ENCODE measurements around the gene TRIM58.

Gene TRIM58, protein sequence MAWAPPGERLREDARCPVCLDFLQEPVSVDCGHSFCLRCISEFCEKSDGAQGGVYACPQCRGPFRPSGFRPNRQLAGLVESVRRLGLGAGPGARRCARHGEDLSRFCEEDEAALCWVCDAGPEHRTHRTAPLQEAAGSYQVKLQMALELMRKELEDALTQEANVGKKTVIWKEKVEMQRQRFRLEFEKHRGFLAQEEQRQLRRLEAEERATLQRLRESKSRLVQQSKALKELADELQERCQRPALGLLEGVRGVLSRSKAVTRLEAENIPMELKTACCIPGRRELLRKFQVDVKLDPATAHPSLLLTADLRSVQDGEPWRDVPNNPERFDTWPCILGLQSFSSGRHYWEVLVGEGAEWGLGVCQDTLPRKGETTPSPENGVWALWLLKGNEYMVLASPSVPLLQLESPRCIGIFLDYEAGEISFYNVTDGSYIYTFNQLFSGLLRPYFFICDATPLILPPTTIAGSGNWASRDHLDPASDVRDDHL

GRCh38 chr1:247857069-247857984 is at the start of gene TRIM58:
Gene TRIM58, plus strand, starts transcription at chr1:247857187. Its CDS starts 60 bp downstream, at chr1:247857247.
- peak; percentile 1 to 59 for DNase-seq

- no peak for DNase-seq
Measured at GRCh38 chr1:247812637-247813036, 44.4 kb upstream of the TRIM58 start.

DNA sequence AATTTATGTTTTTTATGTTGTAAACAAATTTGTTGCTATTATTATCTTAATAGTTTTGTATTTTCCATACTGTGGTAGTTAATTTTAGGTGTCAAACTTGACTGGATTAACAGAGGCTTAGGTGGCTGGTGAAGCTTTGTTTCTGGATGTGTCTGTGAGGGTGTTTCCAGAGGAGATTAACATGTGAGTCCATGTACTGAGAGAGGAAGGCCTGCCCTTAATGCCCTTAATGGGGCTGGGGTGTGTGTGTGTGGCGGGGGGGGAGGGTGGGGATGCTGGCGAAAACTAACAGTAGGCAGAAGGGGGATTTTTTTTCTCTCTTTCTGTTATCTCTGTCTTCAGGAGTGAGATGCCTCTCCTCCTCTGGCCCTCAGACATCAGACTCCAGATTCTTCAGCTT is 34.9 kb upstream of the TRIM58 start:
- DNase-seq = no peak

DNA sequence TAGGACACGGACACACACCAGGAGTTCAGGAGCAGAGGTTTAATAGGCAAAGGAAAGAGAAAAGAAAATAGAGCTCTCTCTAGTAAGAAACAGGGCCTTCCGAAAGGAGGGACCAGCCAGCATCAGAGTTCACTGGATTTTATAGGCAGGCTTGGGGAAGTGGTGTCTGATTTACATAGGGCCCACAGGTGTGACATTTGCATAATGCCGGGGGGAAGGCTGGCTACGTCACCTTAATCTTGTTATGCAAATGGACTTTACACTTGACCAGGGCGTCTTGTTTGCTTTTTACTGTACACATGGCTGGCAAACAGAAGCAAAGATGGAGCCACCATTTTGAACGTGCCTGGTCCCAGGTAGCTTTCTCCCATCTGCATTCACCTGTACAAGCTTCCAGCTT is 33.0 kb upstream of the TRIM58 start, which contains the start of gene OR14A16:
Gene OR14A16, minus strand, starts transcription at position 97 of the 400 bp plus-strand sequence. CDS start 8,390 bp downstream, outside the sequence.
- peak; percentile 91 to 92 for DNase-seq

- no peak for DNase-seq
Measured at GRCh38 chr1:247825362-247825761, 31.6 kb upstream of the TRIM58 start.

- DNase-seq = no peak
Measured at GRCh38 chr1:247829656-247830055, 27.3 kb upstream of the TRIM58 start.

DNA sequence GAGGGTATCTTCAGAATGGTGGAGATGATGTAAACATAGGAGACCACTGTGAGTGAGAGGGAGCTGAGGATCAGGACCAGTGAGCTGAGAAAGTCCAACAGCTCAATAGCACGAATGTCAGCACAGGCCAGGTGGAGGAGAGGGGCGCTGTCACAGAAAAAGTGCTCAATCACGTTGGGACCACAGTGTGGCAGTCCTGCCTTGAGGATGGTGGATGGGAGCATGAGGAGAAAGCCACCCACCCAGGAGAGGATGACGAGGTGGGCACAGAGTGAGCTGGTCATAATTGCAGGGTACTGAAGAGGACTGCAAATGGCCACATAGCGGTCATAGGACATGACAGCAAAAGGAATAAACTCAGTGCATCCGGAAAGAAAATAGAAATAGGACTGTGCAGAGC is 23.4 kb upstream of the TRIM58 start:
- DNase-seq = no peak

DNA sequence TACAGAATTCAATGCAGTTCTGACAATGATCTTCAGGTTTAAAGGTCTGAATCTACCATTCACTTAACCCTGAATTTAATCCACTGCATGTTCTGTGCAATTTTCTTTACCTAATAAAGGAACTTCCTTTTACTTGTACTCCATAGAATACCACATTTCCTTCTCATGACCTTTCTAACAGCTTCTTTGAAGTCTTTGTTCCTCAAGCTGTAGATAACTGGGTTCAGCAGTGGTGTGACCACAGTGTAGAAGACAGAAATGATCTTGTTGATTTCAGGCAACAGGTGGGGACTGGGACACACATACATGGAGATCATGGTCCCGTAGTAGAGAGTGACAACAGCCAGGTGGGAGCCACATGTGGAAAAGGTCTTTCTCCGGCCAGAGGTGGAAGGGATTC is 16.2 kb upstream of the TRIM58 start:
- no peak for DNase-seq

GRCh38 chr1:247841796-247842195 is 15.2 kb upstream of the TRIM58 start, which contains the start of gene OR11L1:
Gene OR11L1, minus strand, starts transcription at chr1:247841896. Its CDS starts 0 bp downstream, at chr1:247841896.
- DNase-seq = no peak

- no peak for DNase-seq
Measured at GRCh38 chr1:247843411-247843810, 13.6 kb upstream of the TRIM58 start.

GRCh38 chr1:247845011-247845692 is 11.8 kb upstream of the TRIM58 start:
- no peak for DNase-seq

DNA sequence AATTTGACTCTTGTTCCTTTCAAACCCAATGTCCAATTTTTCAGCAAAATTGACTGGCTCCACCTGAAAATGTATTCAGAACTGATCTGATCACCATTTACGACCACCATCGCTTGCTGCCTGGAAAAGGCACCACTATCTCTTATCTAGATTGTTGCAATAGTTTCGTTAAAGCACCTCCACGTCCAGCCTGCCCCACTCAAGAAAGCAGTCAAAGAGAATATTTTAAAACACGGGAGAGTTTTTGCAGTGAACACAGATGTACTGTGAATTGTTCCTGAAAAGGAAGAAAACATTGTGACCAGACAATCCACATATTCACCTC is 11.3 kb upstream of the TRIM58 start:
- DNase-seq = no peak

DNA sequence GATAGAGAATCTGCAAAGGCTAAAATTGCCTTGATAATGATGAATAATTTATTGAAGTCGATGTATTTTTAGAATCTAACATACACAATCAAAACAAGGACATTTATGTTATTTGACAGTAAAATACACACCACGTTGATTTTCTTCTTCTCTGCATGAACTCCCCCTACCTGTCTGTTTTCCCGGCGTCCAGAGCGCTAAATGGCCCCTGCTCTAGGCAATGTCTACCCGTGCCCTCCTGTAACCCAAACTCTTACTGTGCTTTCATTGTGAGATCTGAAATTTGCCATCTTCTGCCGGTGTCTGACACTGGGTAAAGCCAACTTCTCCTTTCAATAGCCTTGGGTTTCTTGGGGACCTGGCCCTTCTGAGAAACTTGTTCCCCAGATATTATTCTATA is 8.6 kb upstream of the TRIM58 start:
- DNase-seq = no peak

DNA sequence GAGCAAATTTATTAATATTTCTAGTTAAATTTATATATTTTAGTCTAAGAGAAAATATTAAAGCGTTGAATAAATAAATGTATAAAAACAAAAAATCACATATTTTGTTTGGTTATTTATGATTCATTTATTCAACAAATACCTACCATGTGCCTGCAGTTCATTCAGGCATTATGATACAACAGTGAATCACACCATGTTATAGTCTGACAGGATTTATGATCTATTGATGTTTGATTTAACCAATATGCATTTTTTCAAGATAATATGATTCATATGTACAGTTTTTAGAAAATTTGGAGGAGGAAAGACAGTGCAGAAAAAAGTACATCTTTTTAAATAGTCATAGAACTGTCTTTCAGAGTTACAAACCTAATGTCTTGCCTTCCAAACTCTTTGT is 7.4 kb upstream of the TRIM58 start:
- no peak for DNase-seq

DNA sequence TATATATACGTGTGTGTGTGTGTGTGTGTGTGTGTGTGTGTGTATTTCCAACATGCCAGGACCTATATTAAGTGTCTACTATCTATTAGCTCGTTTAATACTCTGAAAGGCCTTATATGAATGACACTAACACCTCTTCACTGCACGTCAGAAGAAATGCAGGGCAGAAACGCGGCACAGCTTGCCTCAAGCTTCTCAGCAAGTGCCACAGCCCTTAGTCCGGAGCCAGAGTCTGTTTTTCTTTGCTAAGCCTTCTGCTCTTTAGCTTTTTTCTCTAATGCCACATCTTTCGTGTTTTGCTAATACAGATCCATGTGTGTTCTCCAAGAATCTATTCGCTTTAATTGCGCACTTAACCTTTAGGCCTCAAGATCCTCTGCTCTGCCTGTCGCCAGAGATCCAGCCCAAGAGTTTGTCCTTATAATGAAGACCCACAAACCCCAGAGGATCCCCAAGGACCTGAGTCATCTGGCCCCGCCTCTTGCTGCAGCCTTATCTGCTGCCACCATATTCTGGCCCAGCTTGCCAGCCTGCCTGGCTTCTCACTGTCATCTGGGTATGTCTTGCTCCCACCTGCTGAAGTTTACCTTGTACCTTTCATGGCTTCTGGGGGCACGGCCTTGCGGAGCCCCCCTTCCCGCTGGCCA is 2.0 kb upstream of the TRIM58 start:
- DNase-seq = no peak

DNA sequence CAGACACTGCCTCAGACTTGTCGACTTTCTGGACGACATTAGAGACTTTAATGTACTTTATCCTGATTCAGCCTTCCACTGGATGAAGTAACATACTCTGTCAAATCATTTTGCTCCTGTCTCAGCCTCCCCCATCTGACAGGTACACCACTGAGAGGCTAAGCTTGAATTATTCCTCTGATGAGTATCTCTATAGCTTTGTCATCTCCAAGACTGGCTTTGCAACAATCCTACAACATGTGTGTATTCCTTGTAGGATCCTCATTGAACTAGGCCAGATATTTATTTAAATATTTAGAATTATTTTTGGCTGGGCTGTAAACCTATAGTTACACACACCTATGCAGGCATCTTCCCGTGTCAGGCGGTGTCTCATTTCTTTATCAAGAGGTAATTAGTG is 1.1 kb upstream of the TRIM58 start:
- no peak for DNase-seq

DNA sequence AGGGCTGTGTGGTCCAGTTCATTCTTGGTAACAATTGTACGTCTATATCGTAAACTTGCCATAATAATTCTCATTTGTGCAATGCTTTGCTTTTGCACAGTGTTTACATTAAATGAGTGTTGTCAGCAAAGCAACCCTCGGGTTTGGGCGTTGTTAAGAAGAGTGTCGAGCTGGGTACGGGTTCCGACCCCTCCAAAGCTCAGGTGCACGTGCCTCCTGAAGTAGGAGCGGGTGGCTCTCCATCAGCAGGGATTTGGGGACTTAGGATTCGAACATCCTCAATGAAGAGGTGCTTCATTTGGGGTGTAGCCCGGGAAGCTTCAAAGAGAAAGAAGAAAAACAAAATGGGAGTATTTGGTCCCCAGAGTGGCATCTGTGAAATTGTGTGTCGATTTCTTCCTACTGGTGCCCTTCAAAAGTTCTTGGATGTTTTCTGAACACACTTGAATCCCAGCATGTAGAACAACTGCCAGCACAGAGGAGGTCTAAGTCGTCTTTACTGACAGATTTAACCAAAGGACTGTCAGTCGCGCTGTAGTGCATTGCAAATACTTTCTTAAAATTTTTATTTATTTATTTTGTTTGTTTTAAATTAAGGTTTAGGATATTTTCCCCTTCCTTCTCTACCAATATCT is 1.1 kb downstream of the TRIM58 start:
- DNase-seq = peak in 1 of 2 experiments; percentile 29

DNA sequence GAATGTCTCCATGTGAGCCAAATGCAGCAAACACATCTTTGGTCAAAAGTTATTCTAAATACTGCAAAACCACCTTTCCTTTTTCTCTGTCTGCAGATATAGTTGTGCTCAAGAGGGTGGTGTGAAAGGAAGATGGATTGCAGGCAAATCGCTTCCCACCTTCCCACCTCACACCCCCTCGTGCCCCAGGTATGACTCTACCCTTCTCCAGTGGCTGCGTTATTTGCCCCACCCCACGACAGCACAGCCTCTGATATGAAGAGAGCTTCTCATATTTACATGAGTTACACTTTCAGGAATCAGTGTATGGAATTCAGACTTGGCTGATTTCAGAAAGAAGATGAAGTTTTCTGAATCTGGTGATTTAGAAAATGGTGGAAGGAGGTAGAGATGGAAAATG is 5.8 kb downstream of the TRIM58 start:
- DNase-seq = no peak

- no peak for DNase-seq
Measured at GRCh38 chr1:247864644-247865043, 7.7 kb downstream of the TRIM58 start.

- no peak for DNase-seq
Measured at GRCh38 chr1:247865416-247865815, 8.4 kb downstream of the TRIM58 start.

DNA sequence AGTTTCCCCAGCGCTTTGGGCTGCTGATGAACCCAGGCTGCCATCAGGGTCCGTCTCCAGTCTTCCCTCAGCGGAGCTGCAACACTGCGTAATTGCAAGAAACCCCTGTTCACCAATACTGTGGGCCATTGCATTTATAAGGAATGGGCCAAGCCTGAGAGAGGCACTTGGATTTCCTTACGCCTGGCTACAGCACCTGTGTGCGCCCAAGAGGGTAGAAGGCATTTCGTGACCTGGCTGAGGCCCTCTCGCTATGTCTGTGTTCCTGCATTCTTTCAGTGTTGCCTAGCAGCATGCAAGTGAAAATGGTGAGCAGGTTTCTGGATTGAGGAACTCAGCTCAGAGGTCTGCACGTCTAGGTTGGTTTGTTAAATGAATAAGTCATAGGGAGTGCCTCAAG is 26.4 kb downstream of the TRIM58 start:
- DNase-seq = no peak

DNA sequence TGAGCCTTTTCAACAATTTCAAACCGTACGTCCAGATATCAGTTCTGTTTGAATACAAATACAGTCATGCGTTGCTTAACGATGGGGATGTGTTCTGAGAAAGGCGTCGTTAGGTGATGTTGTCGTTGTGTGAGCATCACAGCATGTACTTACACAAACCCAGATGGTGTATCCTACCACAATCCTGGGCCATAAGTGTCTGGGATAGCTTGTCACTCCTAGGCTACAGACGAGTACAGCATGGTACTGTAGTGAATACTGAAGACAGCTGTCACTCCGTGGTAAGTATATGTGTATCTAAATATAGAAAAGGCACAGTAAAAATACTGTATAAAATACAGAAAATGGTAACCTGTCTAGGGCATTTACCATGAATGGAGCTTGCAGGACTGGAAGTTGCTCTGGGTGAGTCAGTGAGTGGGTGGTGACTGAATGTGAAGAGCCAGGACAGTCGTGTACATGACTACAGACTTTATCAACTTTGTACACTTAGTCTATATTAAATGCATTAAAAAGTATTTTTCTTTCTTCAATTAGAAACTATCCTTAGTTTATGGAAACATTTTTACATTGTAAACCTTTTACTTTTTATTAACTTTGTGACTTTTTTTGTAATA is 27.9 kb downstream of the TRIM58 start:
- no peak for DNase-seq

Measured in NCI-H526 (cell line).